Neural cell (in vitro differentiated cells): ENCODE data around the gene DNAH7. TPM values are rescaled to one million over a fixed set of nuclear protein-coding genes. Genes with fewer than 3 reads are reported as not detected.

Experiments used
- H2AFZ ChIP-seq: fragments of 200-600, 300-800 bp; sonication (generic), shearing (Covaris generic); 2 replicates; pipeline ENCODE4 v1.6.0; 2014; ENCODE audit warnings: low read depth, mild to moderate bottlenecking, antibody characterized with exemption, low read length, moderate library complexity
- H3F3A ChIP-seq: fragments of 200-600 bp; shearing (Covaris generic); 2 replicates; pipeline ENCODE4 v1.6.1; 2016; ENCODE audit warnings: mild to moderate bottlenecking, moderate library complexity, mixed read lengths, antibody characterized with exemption, low read length; ENCODE audit not compliant: insufficient read depth, poor library complexity, severe bottlenecking
- H3K27ac ChIP-seq: fragments of 200-600, 300-800 bp; sonication (generic), shearing (Covaris generic); 2 replicates; pipeline ENCODE4 v1.5.1; 2014; ENCODE audit warnings: mild to moderate bottlenecking, low read length, moderate library complexity
- H3K27me3 ChIP-seq: fragments of 300-800, 200-600 bp; sonication (generic), shearing (Covaris generic); 2 replicates; pipeline ENCODE4 v1.6.0; 2014; ENCODE audit warnings: mild to moderate bottlenecking, low read depth, low read length, moderate library complexity; ENCODE audit not compliant: insufficient read depth
- H3K36me3 ChIP-seq: fragments of 300-800, 200-600 bp; sonication (generic), shearing (Covaris generic); 2 replicates; pipeline ENCODE4 v1.5.1; 2014; ENCODE audit warnings: mild to moderate bottlenecking, antibody characterized with exemption, low read length, moderate library complexity; ENCODE audit not compliant: insufficient read depth
- H3K4me2 ChIP-seq: fragments of 300-800, 200-600 bp; sonication (generic), shearing (Covaris generic); 2 replicates; pipeline ENCODE4 v1.6.0; 2014; ENCODE audit warnings: mild to moderate bottlenecking, low read length
- H3K4me3 ChIP-seq: fragments of 300-800, 200-600 bp; sonication (generic), shearing (Covaris generic); 2 replicates; pipeline ENCODE4 v1.5.1; 2014; ENCODE audit warnings: mild to moderate bottlenecking, low read length, moderate library complexity
- H3K79me2 ChIP-seq: fragments of 200-600 bp; shearing (Covaris generic); replicated peaks from 2 replicates; pipeline ENCODE4 v1.6.0; 2014; ENCODE audit warnings: mild to moderate bottlenecking, low read length, moderate library complexity; ENCODE audit not compliant: insufficient read depth
- H3K9ac ChIP-seq: fragments of 300-800, 200-600 bp; sonication (generic), shearing (Covaris generic); 2 replicates; pipeline ENCODE4 v1.6.1; 2016; ENCODE audit warnings: mild to moderate bottlenecking, low read length, mixed read lengths
- H3K9me2 ChIP-seq: fragments of 200-600 bp; shearing (Covaris generic); 2 replicates; pipeline ENCODE4 v1.6.1; 2016; ENCODE audit warnings: mild to moderate bottlenecking, low read length, mixed read lengths; ENCODE audit not compliant: insufficient read depth
- H3K9me3 ChIP-seq: fragments of 200-600, 300-800 bp; sonication (generic), shearing (Covaris generic); 2 replicates; pipeline ENCODE4 v1.6.1; 2016; ENCODE audit warnings: mild to moderate bottlenecking, mixed run types, low read length, moderate library complexity, mixed read lengths
- H4K20me1 ChIP-seq: fragments of 200-600 bp; shearing (Covaris generic); 2 replicates; pipeline ENCODE4 v1.6.1; 2016; ENCODE audit warnings: mild to moderate bottlenecking, mixed run types; ENCODE audit not compliant: insufficient read depth
- EP300 ChIP-seq: fragments of 450-650 bp; conservative IDR thresholded peaks from 2 replicates; pipeline ENCODE4 v1.6.1; 2014; ENCODE audit warnings: antibody characterized with exemption, mild to moderate bottlenecking, moderate library complexity; ENCODE audit not compliant: poor library complexity, severe bottlenecking
- EZH2 ChIP-seq: fragments of 200-600, 300-800 bp; shearing (Covaris generic), sonication (generic); IDR thresholded peaks from 2 replicates; pipeline ENCODE4 v1.6.1; 2014; ENCODE audit warnings: antibody characterized with exemption, low read length, borderline replicate concordance, mild to moderate bottlenecking; ENCODE audit not compliant: insufficient read depth, poor library complexity, severe bottlenecking
- MXI1 ChIP-seq: fragments of 450-650 bp; conservative IDR thresholded peaks from 2 replicates; pipeline ENCODE4 v1.6.1; 2014; ENCODE audit warnings: antibody characterized with exemption, mild to moderate bottlenecking; ENCODE audit not compliant: poor library complexity, severe bottlenecking
- POLR2AphosphoS5 ChIP-seq: IDR thresholded peaks from 2 replicates; pipeline ENCODE4 v1.6.1; 2012
- RAD21 ChIP-seq: fragments of 450-650 bp; conservative IDR thresholded peaks from 2 replicates; pipeline ENCODE4 v1.6.1; 2014; ENCODE audit warnings: antibody characterized with exemption, mild to moderate bottlenecking, moderate library complexity
- SMC3 ChIP-seq: fragments of 450-650 bp; conservative IDR thresholded peaks from 2 replicates; pipeline ENCODE4 v1.6.1; 2014; ENCODE audit warnings: antibody characterized with exemption, mild to moderate bottlenecking, moderate library complexity; ENCODE audit not compliant: poor library complexity
- TAF1 ChIP-seq: IDR thresholded peaks from 2 replicates; pipeline ENCODE4 v1.6.1; 2012; ENCODE audit warnings: low read depth
- polyA plus RNA-seq: library from polyadenylated mRNA; depleted of rRNA; stranded (reverse); fragments of >200 nt; gene quantifications from 2 replicates; pipeline ENCODE4 v1.2.3, GENCODE V29; 2014
- TF ChIP-seq, protein P1 (sequence below): fragments of 450-650 bp; IDR thresholded peaks from 2 replicates; pipeline ENCODE4 v1.5.1; 2014; ENCODE audit warnings: antibody characterized with exemption, mild to moderate bottlenecking, moderate library complexity; ENCODE audit not compliant: poor library complexity, severe bottlenecking
- TF ChIP-seq, protein P2 (sequence below): IDR thresholded peaks from 2 replicates; pipeline ENCODE4 v1.6.1; 2012; ENCODE audit warnings: borderline replicate concordance

Gene DNAH7
- polyA plus RNA-seq, 1 donor from 2014 or later: 0.67 TPM

GRCh38 chr2:195902857-195903256 is 165.8 kb downstream of the DNAH7 start:
- H2AFZ ChIP-seq: no peak overlapping the region
- H3K9me3 ChIP-seq: no peaks in the 10 kb centered on the region
- TF ChIP-seq, protein P1, sequence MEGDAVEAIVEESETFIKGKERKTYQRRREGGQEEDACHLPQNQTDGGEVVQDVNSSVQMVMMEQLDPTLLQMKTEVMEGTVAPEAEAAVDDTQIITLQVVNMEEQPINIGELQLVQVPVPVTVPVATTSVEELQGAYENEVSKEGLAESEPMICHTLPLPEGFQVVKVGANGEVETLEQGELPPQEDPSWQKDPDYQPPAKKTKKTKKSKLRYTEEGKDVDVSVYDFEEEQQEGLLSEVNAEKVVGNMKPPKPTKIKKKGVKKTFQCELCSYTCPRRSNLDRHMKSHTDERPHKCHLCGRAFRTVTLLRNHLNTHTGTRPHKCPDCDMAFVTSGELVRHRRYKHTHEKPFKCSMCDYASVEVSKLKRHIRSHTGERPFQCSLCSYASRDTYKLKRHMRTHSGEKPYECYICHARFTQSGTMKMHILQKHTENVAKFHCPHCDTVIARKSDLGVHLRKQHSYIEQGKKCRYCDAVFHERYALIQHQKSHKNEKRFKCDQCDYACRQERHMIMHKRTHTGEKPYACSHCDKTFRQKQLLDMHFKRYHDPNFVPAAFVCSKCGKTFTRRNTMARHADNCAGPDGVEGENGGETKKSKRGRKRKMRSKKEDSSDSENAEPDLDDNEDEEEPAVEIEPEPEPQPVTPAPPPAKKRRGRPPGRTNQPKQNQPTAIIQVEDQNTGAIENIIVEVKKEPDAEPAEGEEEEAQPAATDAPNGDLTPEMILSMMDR: no peak
- TF ChIP-seq RAD21 (no peak), TAF1 (no peak), SMC3 (no peak), POLR2AphosphoS5 (no peak), EP300 (no peak), MXI1 (no peak), EZH2 (no peak)
- TF ChIP-seq, protein P2, sequence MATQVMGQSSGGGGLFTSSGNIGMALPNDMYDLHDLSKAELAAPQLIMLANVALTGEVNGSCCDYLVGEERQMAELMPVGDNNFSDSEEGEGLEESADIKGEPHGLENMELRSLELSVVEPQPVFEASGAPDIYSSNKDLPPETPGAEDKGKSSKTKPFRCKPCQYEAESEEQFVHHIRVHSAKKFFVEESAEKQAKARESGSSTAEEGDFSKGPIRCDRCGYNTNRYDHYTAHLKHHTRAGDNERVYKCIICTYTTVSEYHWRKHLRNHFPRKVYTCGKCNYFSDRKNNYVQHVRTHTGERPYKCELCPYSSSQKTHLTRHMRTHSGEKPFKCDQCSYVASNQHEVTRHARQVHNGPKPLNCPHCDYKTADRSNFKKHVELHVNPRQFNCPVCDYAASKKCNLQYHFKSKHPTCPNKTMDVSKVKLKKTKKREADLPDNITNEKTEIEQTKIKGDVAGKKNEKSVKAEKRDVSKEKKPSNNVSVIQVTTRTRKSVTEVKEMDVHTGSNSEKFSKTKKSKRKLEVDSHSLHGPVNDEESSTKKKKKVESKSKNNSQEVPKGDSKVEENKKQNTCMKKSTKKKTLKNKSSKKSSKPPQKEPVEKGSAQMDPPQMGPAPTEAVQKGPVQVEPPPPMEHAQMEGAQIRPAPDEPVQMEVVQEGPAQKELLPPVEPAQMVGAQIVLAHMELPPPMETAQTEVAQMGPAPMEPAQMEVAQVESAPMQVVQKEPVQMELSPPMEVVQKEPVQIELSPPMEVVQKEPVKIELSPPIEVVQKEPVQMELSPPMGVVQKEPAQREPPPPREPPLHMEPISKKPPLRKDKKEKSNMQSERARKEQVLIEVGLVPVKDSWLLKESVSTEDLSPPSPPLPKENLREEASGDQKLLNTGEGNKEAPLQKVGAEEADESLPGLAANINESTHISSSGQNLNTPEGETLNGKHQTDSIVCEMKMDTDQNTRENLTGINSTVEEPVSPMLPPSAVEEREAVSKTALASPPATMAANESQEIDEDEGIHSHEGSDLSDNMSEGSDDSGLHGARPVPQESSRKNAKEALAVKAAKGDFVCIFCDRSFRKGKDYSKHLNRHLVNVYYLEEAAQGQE: no peak
- no peak overlapping the region for H3K9ac ChIP-seq
- H3K79me2 ChIP-seq: no peaks in the 10 kb centered on the region
- H3K9me2 ChIP-seq: no peaks in the 10 kb centered on the region
- no peak overlapping the region for H3K4me2 ChIP-seq
- no peak overlapping the region for H3K27ac ChIP-seq
- H3K27me3 ChIP-seq: no peaks in the 10 kb centered on the region
- H4K20me1 ChIP-seq: no peaks in the 10 kb centered on the region
- no peaks in the 10 kb centered on the region for H3F3A ChIP-seq
- H3K36me3 ChIP-seq: no peaks in the 10 kb centered on the region
- H3K4me3 ChIP-seq: no peak overlapping the region

GRCh38 chr2:195899226-195899625 is 169.4 kb downstream of the DNAH7 start:
- Histone ChIP-seq H4K20me1 (no peaks in the 10 kb centered on the region), H3K79me2 (no peaks in the 10 kb centered on the region), H3F3A (no peaks in the 10 kb centered on the region), H3K9ac (no peak overlapping the region), H3K4me2 (no peak overlapping the region), H2AFZ (no peak overlapping the region), H3K27ac (no peak overlapping the region), H3K36me3 (no peaks in the 10 kb centered on the region), H3K4me3 (no peak overlapping the region), H3K27me3 (no peaks in the 10 kb centered on the region), H3K9me2 (no peaks in the 10 kb centered on the region), H3K9me3 (no peaks in the 10 kb centered on the region)
- TF ChIP-seq, protein P2: no peak
- TF ChIP-seq EP300 (no peak), EZH2 (no peak), SMC3 (no peak), POLR2AphosphoS5 (no peak), TAF1 (no peak), MXI1 (no peak), RAD21 (no peak)
- TF ChIP-seq, protein P1: no peak
